ENCODE data around the gene CAPN2.

CAPN2 gene

DNA sequence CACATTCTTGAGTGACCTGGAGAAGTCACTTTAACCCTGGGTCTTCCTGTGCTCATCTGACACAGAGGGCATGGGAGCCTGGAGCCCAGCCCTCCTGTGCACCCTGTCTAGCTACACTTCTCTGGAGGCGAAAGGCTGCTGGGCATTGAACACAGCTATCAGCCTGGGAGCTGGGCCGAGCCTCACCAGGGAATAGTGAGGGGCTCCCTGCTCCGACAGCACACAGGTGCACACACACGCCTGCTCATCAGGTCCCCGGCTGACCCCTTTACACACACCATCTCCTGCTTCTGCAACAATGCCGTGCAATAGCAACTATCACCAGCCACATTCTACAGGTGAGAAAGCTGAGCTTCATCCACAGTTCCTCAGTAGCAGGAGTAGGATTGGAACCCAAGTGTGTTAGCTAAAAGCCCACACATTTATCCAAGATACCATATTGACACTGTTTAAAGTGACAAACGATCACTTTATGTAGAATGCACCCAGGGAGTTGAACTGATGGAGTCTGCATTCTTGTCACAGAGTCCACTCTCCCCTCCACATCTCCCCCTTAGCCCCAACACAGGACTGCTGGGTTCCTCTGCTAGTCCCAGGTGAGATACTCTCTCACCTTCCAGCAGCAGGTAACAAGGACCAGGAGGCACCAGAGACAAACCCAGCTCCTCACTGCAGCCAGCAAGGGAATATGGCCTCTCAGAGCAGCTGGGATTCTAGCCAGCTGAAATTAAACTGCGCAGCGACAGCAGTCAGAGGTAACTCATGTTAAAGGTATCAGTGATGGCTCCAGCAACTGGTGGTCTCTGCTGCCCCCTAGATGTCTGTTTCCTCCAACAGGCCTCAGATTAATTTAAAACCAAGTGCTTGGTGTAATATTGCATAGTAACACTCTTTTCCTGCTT is 28.5 kb upstream of the CAPN2 start:
- no peak overlapping the region for H3K27ac ChIP-seq (ENCODE audit: low read depth, low read length)
- no peaks in the 10 kb centered on the region for H3K36me3 ChIP-seq (ENCODE audit: control insufficient read depth, insufficient read depth, low read length)
- H3K9ac ChIP-seq (ENCODE audit: low read length): no peak overlapping the region
- H3K4me1 ChIP-seq (ENCODE audit: control insufficient read depth, insufficient read depth, low read length): no peaks in the 10 kb centered on the region
- no peak overlapping the region for H3K4me3 ChIP-seq (ENCODE audit: low read length)
- no peaks in the 10 kb centered on the region for H3K27me3 ChIP-seq (ENCODE audit: control insufficient read depth, insufficient read depth, low read length)

DNA sequence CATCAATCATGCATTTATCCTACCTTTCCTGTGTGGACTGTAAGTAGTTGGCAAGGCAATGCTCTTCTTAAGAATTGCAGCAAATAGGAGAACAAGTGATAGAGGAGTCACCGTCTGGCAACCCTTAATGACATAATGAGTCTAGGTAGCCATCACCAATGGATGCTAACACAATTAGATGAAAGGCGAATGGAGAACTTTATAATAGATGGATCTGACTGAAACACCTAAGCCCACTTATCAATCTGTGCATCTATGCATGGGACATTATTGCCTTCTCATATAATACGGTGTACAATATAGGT is 27.9 kb upstream of the CAPN2 start:
- Histone ChIP-seq H3K36me3 (ENCODE audit: control insufficient read depth, insufficient read depth, low read length) (no peaks in the 10 kb centered on the region), H3K27ac (ENCODE audit: low read depth, low read length) (no peak overlapping the region), H3K4me1 (ENCODE audit: control insufficient read depth, insufficient read depth, low read length) (no peaks in the 10 kb centered on the region), H3K27me3 (ENCODE audit: control insufficient read depth, insufficient read depth, low read length) (no peaks in the 10 kb centered on the region), H3K4me3 (ENCODE audit: low read length) (no peak overlapping the region), H3K9ac (ENCODE audit: low read length) (no peak overlapping the region)

GRCh38 chr1:223691121-223691520 is 21.2 kb upstream of the CAPN2 start:
- no peaks in the 10 kb centered on the region for H3K4me1 ChIP-seq (ENCODE audit: control insufficient read depth, insufficient read depth, low read length)

DNA sequence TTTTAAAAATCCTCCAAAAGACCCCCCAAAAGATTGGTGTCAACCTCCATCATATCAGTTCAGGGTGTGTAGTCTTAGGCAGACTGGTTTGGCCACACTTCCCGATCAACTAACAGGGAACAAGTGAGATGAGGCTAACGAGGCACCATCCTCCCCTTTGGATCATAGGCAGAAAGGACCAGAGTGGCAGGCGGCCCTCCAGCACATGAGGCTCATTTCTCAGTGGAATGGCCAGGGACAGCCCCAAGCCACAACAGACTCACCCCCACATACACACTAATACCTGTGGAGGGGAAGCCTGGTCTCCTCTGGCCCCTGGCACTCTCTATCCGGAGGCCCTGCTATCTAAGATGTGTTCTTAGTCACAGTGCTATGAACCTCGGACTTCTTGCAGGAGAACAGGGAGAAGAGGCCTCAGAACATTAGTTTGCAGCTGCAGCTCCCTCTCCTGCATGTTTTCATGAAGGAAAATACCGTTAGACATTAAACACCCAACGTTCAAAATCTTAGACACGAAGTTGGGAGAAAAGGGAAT is 17.3 kb upstream of the CAPN2 start:
- Histone ChIP-seq H3K36me3 (ENCODE audit: control insufficient read depth, insufficient read depth, low read length) (no peaks in the 10 kb centered on the region), H3K4me1 (ENCODE audit: control insufficient read depth, insufficient read depth, low read length) (no peaks in the 10 kb centered on the region), H3K27ac (ENCODE audit: low read depth, low read length) (no peak overlapping the region), H3K4me3 (ENCODE audit: low read length) (no peak overlapping the region), H3K9ac (ENCODE audit: low read length) (no peak overlapping the region), H3K27me3 (ENCODE audit: control insufficient read depth, insufficient read depth, low read length) (no peaks in the 10 kb centered on the region)

More at GRCh38 chr1:223691121-223691520, 21.2 kb upstream of the CAPN2 start:
- H3K36me3 ChIP-seq (ENCODE audit: control insufficient read depth, insufficient read depth, low read length): no peaks in the 10 kb centered on the region
- H3K4me3 ChIP-seq (ENCODE audit: low read length): no peak overlapping the region
- H3K9ac ChIP-seq (ENCODE audit: low read length): no peak overlapping the region
- no peak overlapping the region for H3K27ac ChIP-seq (ENCODE audit: low read depth, low read length)
- H3K27me3 ChIP-seq (ENCODE audit: control insufficient read depth, insufficient read depth, low read length): no peaks in the 10 kb centered on the region

- H3K27ac ChIP-seq (ENCODE audit: low read depth, low read length): no peak overlapping the region
- H3K4me1 ChIP-seq (ENCODE audit: control insufficient read depth, insufficient read depth, low read length): no peaks in the 10 kb centered on the region
- no peaks in the 10 kb centered on the region for H3K27me3 ChIP-seq (ENCODE audit: control insufficient read depth, insufficient read depth, low read length)
- no peak overlapping the region for H3K9ac ChIP-seq (ENCODE audit: low read length)
- H3K36me3 ChIP-seq (ENCODE audit: control insufficient read depth, insufficient read depth, low read length): no peaks in the 10 kb centered on the region
- H3K4me3 ChIP-seq (ENCODE audit: low read length): no peak overlapping the region
Observed at GRCh38 chr1:223695941-223696340, 16.4 kb upstream of the CAPN2 start.

- no peaks in the 10 kb centered on the region for H3K27me3 ChIP-seq (ENCODE audit: control insufficient read depth, insufficient read depth, low read length)
- no peak overlapping the region for H3K4me3 ChIP-seq (ENCODE audit: low read length)
- peaks cover 4% of the 10 kb centered on the region for H3K4me1 ChIP-seq (ENCODE audit: control insufficient read depth, insufficient read depth, low read length)
- peak overlapping the region; percentile 52 for H3K27ac ChIP-seq (ENCODE audit: low read depth, low read length)
- H3K9ac ChIP-seq (ENCODE audit: low read length): no peak overlapping the region
- no peaks in the 10 kb centered on the region for H3K36me3 ChIP-seq (ENCODE audit: control insufficient read depth, insufficient read depth, low read length)
Observed at GRCh38 chr1:223700388-223700918, 11.9 kb upstream of the CAPN2 start.

GRCh38 chr1:223700942-223701637 is 11.2 kb upstream of the CAPN2 start:
- Histone ChIP-seq H3K9ac (ENCODE audit: low read length) (no peak overlapping the region), H3K27ac (ENCODE audit: low read depth, low read length) (peak overlapping the region; percentile 52), H3K4me1 (ENCODE audit: control insufficient read depth, insufficient read depth, low read length) (peaks cover 4% of the 10 kb centered on the region), H3K36me3 (ENCODE audit: control insufficient read depth, insufficient read depth, low read length) (no peaks in the 10 kb centered on the region), H3K27me3 (ENCODE audit: control insufficient read depth, insufficient read depth, low read length) (no peaks in the 10 kb centered on the region), H3K4me3 (ENCODE audit: low read length) (no peak overlapping the region)

DNA sequence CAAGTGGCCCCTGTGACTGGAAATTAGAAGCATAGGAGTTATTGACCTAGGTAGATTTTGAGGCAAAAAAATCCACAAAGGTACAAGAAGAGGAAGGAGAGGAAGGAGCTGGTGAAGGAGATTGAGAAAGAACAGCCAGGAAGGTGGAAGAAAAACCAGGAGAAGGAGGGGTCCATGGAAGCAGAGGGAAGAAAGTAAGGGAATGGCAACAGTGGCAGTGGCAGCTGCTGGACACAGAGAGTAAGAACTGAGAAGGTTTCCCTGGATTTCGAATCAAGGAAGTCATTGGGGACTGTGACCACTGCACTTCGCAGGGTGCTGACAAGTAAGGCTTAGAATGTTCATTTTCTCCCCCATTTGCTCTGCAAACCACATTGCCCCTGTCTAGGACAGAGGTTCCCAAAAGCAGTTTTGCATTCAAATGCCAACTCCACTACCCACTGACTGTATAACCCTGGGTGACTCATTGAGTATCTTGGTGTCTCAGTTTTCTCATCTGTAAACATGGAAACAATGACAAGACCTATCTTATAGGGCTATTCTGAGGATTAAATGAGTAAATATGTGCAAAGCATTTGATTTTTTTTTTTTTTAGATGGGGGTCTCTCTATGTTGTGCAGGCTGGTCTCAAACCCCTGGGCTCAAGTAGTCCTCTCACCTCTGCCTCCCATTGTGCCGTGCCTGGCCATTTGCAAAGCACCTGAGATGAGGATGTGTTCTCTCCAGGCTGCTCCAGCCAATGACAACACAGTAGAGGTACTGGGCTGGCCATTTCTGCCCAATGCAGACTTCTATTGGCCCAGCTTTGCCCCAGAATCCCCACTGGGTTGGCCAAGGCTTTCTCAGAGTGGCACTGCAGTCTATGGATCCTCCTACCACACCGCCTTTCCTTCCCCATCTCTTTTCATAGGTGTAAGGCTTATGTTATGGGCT is 9.3 kb upstream of the CAPN2 start:
- peaks cover 9% of the 10 kb centered on the region for H3K4me1 ChIP-seq (ENCODE audit: control insufficient read depth, insufficient read depth, low read length)
- no peak overlapping the region for H3K9ac ChIP-seq (ENCODE audit: low read length)
- H3K36me3 ChIP-seq (ENCODE audit: control insufficient read depth, insufficient read depth, low read length): no peaks in the 10 kb centered on the region
- H3K27me3 ChIP-seq (ENCODE audit: control insufficient read depth, insufficient read depth, low read length): no peaks in the 10 kb centered on the region
- H3K4me3 ChIP-seq (ENCODE audit: low read length): no peak overlapping the region
- H3K27ac ChIP-seq (ENCODE audit: low read depth, low read length): no peak overlapping the region

DNA sequence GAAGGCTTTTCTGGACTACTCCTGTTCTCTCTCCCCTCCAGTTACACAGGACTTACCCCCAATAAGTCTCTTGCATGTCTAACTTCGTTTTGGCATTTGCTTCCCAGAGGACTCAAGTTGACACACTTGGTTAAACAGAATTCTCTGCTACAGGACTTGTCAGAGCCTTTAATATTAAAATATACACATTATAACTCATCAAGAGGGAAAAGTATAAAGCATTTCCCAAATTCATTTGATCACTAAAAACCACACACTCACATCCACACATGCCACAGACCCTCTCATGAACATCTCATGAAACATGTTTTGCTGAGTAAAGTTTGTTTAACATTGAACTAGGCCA is 8.7 kb upstream of the CAPN2 start:
- H3K4me1 ChIP-seq (ENCODE audit: control insufficient read depth, insufficient read depth, low read length): peaks cover 9% of the 10 kb centered on the region
- H3K9ac ChIP-seq (ENCODE audit: low read length): no peak overlapping the region
- H3K4me3 ChIP-seq (ENCODE audit: low read length): no peak overlapping the region
- H3K27me3 ChIP-seq (ENCODE audit: control insufficient read depth, insufficient read depth, low read length): no peaks in the 10 kb centered on the region
- H3K36me3 ChIP-seq (ENCODE audit: control insufficient read depth, insufficient read depth, low read length): no peaks in the 10 kb centered on the region
- no peak overlapping the region for H3K27ac ChIP-seq (ENCODE audit: low read depth, low read length)

DNA sequence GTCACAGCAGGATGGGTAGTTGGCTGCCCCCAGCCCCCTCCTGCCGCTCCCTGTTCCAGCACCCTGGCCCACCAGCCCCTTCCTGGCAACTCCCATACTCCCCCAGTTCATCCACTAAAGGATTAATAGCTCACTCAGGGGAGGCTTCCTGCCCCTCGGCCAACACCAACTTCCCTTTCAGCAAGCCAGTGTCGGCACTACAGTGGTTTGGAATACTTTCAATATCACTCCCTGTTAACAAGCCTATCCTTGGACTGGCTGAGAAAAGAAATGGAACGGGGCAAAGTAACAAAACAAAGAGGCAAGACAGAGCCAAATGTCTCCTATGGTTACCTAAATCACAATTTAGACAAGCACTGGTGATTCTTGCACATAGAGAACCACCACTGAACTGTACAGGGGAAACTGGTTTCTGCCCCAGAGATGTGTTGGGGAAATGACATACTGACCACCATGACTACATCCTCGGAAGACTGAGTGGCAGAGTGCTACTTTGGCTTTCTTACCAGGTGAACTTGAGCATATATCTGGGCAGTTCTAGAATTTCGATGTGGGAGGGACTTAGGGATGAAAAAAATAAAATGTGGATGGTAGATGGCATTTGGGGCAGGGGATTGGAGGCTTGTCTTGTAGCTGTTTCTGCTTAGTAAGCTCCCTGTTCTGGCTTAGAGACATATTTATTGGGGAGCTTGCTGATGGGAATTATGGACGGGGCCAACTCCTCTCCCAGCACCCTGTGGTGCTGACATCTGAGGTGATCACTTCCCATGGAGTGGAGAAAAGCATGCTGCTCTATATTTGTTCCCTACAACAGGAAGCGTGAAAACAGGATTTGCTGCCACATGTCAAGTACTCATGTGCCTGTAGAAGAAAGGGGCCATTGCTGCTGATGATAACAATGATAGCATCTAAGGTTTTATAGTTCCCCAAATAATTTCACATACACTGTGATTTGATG is 7.1 kb upstream of the CAPN2 start:
- H3K27ac ChIP-seq (ENCODE audit: low read depth, low read length): no peak overlapping the region
- no peaks in the 10 kb centered on the region for H3K27me3 ChIP-seq (ENCODE audit: control insufficient read depth, insufficient read depth, low read length)
- H3K36me3 ChIP-seq (ENCODE audit: control insufficient read depth, insufficient read depth, low read length): no peaks in the 10 kb centered on the region
- H3K4me1 ChIP-seq (ENCODE audit: control insufficient read depth, insufficient read depth, low read length): peaks cover 9% of the 10 kb centered on the region
- no peak overlapping the region for H3K9ac ChIP-seq (ENCODE audit: low read length)
- no peak overlapping the region for H3K4me3 ChIP-seq (ENCODE audit: low read length)

Measured in rectal smooth muscle tissue (tissue), 1 donor.